ENCODE data around the gene LITAFD.
"Not testable (repeated sequence)": the region's sequence is repeated elsewhere in the genome, so short reads cannot be mapped to it uniquely, and the experiment has no call there.

Gene LITAFD

DNA sequence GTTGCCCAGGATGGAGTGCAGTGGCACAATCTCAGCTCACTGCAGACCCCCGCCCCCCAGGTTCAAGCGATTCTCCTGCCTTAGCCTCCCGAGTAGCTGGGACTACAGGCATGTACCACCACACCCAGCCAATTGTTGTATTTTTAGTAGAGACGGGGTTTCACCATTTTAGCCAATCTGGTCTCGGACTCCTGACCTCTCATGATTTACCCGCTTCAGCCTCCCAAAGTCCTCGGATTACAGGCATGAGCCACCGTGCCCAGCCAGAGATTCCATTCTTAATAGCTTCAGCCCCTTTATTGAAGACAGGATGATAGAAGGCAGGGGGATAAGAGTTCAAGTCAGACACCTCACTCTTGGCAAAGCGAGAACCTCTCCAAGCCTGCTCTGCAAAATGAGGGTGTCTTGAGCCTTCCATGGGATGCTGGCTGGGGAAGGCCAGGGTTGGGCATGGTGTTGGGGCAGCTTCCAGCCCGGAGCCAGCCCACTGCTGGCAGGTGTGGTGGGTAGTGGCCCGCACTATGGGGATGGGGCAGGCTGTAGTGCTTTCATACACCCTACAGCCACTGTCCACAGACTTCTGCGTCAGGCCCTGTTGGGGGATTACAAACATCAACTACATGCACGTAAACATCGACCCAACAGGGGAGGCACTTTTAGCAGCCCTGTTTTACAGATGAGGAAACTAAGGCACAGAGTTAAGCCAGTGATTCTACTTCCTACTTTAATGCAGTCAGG is 16.8 kb upstream of the LITAFD start:
- H3K4me3 ChIP-seq (ENCODE audit: low read depth, low read length): no peak overlapping the region; the same call in 1 of the 2 replicates
- H3K4me1 ChIP-seq (ENCODE audit: control insufficient read depth, insufficient read depth, low read length, unreplicated experiment): peaks cover 22% of the 10 kb centered on the region
- no peaks in the 10 kb centered on the region for H3K36me3 ChIP-seq (ENCODE audit: insufficient read depth, low read length)
- no peak overlapping the region for H2AFZ ChIP-seq (ENCODE audit: low read length, unreplicated experiment)
- no peak overlapping the region for H3K27ac ChIP-seq (ENCODE audit: low read depth, low read length)
- H3K79me2 ChIP-seq (ENCODE audit: control insufficient read depth, insufficient read depth, low read length, unreplicated experiment): peaks cover 71% of the 10 kb centered on the region
- H3K27me3 ChIP-seq (ENCODE audit: insufficient read depth, low read length): no peaks in the 10 kb centered on the region

DNA sequence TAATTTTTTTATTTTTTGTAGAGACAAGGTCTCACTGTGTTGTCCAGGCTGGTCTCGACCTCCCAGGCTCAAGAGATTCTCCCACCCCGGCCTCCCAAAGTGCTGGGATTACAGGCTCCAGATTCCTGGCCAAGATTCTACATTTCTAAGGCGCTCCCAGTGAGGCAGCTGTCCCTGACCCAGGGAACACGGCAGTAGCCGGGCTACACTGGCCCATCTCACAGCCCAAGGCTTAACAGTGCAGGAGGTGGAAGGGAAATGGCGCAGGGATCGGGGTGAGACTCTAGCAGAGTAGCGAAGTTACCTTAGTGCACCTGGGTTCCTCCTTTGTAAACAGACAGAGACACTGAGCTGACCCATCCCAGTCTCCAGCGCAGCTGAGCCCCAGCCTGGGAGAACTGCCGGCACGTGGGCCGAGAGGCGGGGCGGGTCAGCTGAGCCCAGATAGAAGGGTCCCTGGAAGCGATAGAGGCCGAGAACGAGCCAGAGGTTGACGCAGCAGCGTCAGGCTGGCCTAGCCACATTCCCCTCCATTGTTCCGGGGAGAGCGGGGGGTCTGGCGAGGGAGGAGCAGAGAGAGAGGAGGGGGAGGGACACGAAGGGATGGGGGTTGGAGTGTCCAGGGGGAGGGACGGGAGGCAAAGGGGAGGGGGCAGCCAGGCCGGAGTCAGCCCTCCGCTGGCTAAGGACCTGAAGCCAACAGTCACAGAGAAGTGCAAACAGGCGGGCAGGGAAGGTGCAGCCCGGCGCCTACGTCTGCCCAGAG is 15.8 kb upstream of the LITAFD start:
- Histone ChIP-seq H3K79me2 (ENCODE audit: control insufficient read depth, insufficient read depth, low read length, unreplicated experiment) (peaks cover 68% of the 10 kb centered on the region), H3K4me3 (ENCODE audit: low read depth, low read length) (peak overlapping the region; percentile 99), H3K27me3 (ENCODE audit: insufficient read depth, low read length) (no peaks in the 10 kb centered on the region), H3K4me1 (ENCODE audit: control insufficient read depth, insufficient read depth, low read length, unreplicated experiment) (peaks cover 26% of the 10 kb centered on the region), H3K36me3 (ENCODE audit: insufficient read depth, low read length) (no peaks in the 10 kb centered on the region), H2AFZ (ENCODE audit: low read length, unreplicated experiment) (no peak overlapping the region), H3K27ac (ENCODE audit: low read depth, low read length) (no peak overlapping the region)

GRCh38 chr16:8866884-8867215 is 15.3 kb upstream of the LITAFD start:
- Histone ChIP-seq H3K27me3 (ENCODE audit: insufficient read depth, low read length) (no peaks in the 10 kb centered on the region), H3K4me1 (ENCODE audit: control insufficient read depth, insufficient read depth, low read length, unreplicated experiment) (peaks cover 28% of the 10 kb centered on the region), H3K4me3 (ENCODE audit: low read depth, low read length) (peak overlapping the region; percentile 99), H3K27ac (ENCODE audit: low read depth, low read length) (no peak overlapping the region), H2AFZ (ENCODE audit: low read length, unreplicated experiment) (no peak overlapping the region), H3K79me2 (ENCODE audit: control insufficient read depth, insufficient read depth, low read length, unreplicated experiment) (peaks cover 64% of the 10 kb centered on the region), H3K36me3 (ENCODE audit: insufficient read depth, low read length) (no peaks in the 10 kb centered on the region)

GRCh38 chr16:8867216-8867931 is 14.8 kb upstream of the LITAFD start:
- H3K36me3 ChIP-seq (ENCODE audit: insufficient read depth, low read length): no peaks in the 10 kb centered on the region
- H2AFZ ChIP-seq (ENCODE audit: low read length, unreplicated experiment): peak overlapping the region; percentile 53
- H3K27me3 ChIP-seq (ENCODE audit: insufficient read depth, low read length): no peaks in the 10 kb centered on the region
- H3K4me3 ChIP-seq (ENCODE audit: low read depth, low read length): peak overlapping the region; percentile 99
- peaks cover 58% of the 10 kb centered on the region for H3K79me2 ChIP-seq (ENCODE audit: control insufficient read depth, insufficient read depth, low read length, unreplicated experiment)
- peaks cover 28% of the 10 kb centered on the region for H3K4me1 ChIP-seq (ENCODE audit: control insufficient read depth, insufficient read depth, low read length, unreplicated experiment)
- peak overlapping the region; percentile 40 for H3K27ac ChIP-seq (ENCODE audit: low read depth, low read length)

DNA sequence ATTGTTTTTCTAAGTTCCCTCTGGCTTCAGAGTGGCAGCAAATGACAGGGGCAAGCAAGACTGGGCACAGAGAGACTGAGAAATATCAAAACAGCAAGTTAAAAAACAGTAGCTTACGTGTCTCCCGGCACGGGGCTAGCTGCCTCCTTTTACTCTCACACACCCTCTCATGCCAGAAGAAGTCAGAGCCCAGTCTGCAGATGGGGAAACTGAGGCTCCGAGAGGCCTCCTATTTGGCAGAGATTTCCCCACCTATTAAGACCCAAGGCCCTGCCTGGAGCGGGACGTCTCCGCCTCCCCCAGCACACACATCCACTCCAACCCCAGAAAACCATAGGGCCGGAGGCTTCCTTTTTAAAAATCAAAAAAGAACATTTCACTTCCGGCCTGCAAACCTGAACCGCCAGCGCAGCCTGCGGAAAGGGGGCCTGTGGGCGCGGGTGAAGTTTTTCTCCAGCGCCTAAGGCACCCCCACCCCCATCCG is 14.2 kb upstream of the LITAFD start:
- no peaks in the 10 kb centered on the region for H3K27me3 ChIP-seq (ENCODE audit: insufficient read depth, low read length)
- peaks cover 52% of the 10 kb centered on the region for H3K79me2 ChIP-seq (ENCODE audit: control insufficient read depth, insufficient read depth, low read length, unreplicated experiment)
- peak overlapping the region; percentile 99 for H3K4me3 ChIP-seq (ENCODE audit: low read depth, low read length)
- H3K4me1 ChIP-seq (ENCODE audit: control insufficient read depth, insufficient read depth, low read length, unreplicated experiment): peaks cover 28% of the 10 kb centered on the region
- H3K27ac ChIP-seq (ENCODE audit: low read depth, low read length): peak overlapping the region; percentile 40
- peak overlapping the region; percentile 53 for H2AFZ ChIP-seq (ENCODE audit: low read length, unreplicated experiment)
- H3K36me3 ChIP-seq (ENCODE audit: insufficient read depth, low read length): no peaks in the 10 kb centered on the region

DNA sequence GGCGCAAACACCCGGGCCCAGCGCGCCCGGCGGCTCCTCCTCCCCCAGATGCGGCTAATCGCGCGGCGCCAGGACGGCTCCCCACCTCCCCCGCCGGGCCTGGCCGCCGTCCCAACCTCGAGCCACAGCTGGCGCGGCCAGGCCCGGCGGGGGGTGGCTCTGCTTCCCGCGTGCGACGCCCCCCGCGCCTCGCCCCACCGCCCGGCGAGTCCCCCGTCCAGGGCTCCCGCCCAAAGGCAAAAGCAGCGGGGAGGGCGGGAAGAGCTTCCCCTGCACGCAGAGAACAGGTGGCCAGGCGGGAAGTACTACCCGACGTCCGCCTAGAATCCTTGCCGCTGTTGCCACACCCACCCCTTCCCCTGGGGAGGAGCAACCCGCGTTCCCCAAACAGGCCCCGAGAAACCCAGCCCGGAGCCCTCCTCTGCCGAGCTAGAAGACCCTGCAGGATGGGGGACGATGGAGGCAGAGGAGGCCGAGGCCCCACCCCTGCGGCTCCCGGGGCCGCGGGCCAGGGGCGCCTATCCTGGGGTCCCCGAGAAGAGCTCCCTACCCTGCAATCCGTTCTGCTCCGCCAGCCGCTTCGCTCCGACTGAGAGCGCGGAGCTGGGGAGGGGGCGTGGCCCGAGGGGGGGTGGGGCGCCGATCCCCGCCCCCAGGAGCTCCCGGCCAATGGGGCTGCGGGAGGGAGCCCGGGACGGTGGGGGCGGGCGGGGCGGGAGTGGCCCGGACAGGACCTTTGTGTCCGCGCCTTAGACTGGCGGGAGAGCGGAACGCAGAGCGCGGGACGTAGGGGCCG is 13.5 kb upstream of the LITAFD start, which contains the start of gene CARHSP1:
CARHSP1 (minus strand) TSS at position 591 of the 796 bp plus-strand sequence. CDS start 9,678 bp downstream, outside the sequence.
- peak within 1 kb of the TSS; percentile 53 for H2AFZ ChIP-seq (ENCODE audit: low read length, unreplicated experiment)
- peaks cover 23% of the 10 kb centered on the region for H3K4me1 ChIP-seq (ENCODE audit: control insufficient read depth, insufficient read depth, low read length, unreplicated experiment)
- peaks cover 46% of the 10 kb centered on the region for H3K79me2 ChIP-seq (ENCODE audit: control insufficient read depth, insufficient read depth, low read length, unreplicated experiment)
- H3K27ac ChIP-seq (ENCODE audit: low read depth, low read length): peak within 1 kb of the TSS; percentile 40
- no peaks in the 10 kb centered on the region for H3K36me3 ChIP-seq (ENCODE audit: insufficient read depth, low read length)
- no peaks in the 10 kb centered on the region for H3K27me3 ChIP-seq (ENCODE audit: insufficient read depth, low read length)
- H3K4me3 ChIP-seq (ENCODE audit: low read depth, low read length): peak within 1 kb of the TSS; percentile 99

DNA sequence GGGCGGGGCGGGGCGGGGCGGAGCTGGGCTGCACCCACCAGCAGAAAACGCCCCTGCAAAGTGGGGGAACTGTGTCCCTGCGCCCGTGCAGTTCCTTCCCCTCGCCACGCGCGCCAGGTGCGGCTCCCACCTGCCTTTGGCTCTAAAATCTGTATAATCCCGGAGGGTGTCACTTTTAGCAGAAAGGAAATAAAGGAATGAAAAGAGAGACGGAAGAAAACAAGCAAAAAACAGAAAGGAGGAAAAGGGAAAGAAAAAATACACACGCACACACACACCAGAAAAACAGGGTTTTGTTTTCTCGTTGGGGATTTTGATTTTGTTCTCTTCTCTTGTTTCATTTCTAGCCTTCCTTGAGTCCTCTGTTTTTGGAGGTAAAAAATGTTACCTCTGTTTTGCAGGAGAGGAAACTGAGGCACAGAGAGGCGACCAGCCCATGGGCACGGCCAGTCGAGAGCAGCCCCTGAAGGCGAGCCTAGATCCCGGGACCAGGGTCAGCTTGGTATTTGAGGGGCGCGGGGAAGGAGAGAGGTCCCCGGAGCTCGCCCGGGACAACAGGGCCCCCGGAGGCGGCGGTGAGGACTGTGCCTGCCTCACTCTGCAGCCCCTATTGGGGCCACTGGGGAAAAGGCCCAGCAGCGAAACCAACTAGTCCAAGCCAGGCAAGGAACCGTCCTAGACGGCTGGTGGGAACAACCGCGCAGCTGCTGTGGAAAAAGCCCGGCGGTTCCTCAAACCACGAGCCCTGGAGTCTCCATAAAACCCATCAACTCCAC is 12.8 kb upstream of the LITAFD start:
- Histone ChIP-seq H3K4me1 (ENCODE audit: control insufficient read depth, insufficient read depth, low read length, unreplicated experiment) (peaks cover 15% of the 10 kb centered on the region), H2AFZ (ENCODE audit: low read length, unreplicated experiment) (peak overlapping the region; percentile 51), H3K27me3 (ENCODE audit: insufficient read depth, low read length) (no peaks in the 10 kb centered on the region), H3K4me3 (ENCODE audit: low read depth, low read length) (peak overlapping the region; percentile 74), H3K36me3 (ENCODE audit: insufficient read depth, low read length) (no peaks in the 10 kb centered on the region), H3K27ac (ENCODE audit: low read depth, low read length) (no peak overlapping the region), H3K79me2 (ENCODE audit: control insufficient read depth, insufficient read depth, low read length, unreplicated experiment) (peaks cover 38% of the 10 kb centered on the region)

- H3K27me3 ChIP-seq (ENCODE audit: insufficient read depth, low read length); H3K36me3 ChIP-seq (ENCODE audit: insufficient read depth, low read length); H2AFZ ChIP-seq (ENCODE audit: low read length, unreplicated experiment); H3K4me3 ChIP-seq (ENCODE audit: low read depth, low read length); H3K27ac ChIP-seq (ENCODE audit: low read depth, low read length): not testable (repeated sequence)
- peaks cover 10% of the 10 kb centered on the region for H3K4me1 ChIP-seq (ENCODE audit: control insufficient read depth, insufficient read depth, low read length, unreplicated experiment)
- peaks cover 33% of the 10 kb centered on the region for H3K79me2 ChIP-seq (ENCODE audit: control insufficient read depth, insufficient read depth, low read length, unreplicated experiment)
These were observed 12.2 kb upstream of the LITAFD start for GRCh38 chr16:8869988-8870241.

DNA sequence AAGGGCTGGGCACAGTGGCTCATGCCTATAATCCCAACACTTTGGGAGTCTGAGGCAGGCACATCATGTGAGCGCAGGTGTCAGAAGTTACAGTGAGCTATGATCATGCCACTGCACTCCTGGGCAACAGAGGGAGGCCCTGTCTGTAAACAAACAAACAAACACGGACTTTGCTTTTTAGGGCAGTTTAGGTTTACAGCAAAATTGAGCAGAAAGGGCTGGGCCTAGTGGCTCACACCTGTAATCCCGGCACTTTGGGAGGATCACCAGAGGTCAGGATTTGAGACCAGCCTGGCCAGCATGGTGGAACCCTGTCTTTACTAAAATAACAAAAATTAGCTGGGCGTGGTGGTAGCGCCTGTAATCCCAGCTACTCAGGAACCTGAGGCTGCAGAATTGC is 10.1 kb upstream of the LITAFD start:
- Histone ChIP-seq H2AFZ (ENCODE audit: low read length, unreplicated experiment) (no peak overlapping the region), H3K27ac (ENCODE audit: low read depth, low read length) (no peak overlapping the region), H3K4me1 (ENCODE audit: control insufficient read depth, insufficient read depth, low read length, unreplicated experiment) (peaks cover 10% of the 10 kb centered on the region), H3K27me3 (ENCODE audit: insufficient read depth, low read length) (no peaks in the 10 kb centered on the region), H3K4me3 (ENCODE audit: low read depth, low read length) (no peak overlapping the region), H3K36me3 (ENCODE audit: insufficient read depth, low read length) (no peaks in the 10 kb centered on the region), H3K79me2 (ENCODE audit: control insufficient read depth, insufficient read depth, low read length, unreplicated experiment) (peaks cover 11% of the 10 kb centered on the region)
